ENCODE measurements around the gene GSC. TPM values are rescaled to one million over a fixed set of nuclear protein-coding genes. Genes with fewer than 3 reads are reported as not detected.

GSC gene
- total RNA-seq (2022), result not detected in 2 replicates
- Bru-seq, nascent RNA, result not detected
- BruChase-seq, experiment 1, labeled RNA remaining after a 6-hour chase, result not detected
- BruChase-seq, experiment 2, labeled RNA remaining after a 2-hour chase, result not detected
- long read RNA-seq, result 0 reads

DNA sequence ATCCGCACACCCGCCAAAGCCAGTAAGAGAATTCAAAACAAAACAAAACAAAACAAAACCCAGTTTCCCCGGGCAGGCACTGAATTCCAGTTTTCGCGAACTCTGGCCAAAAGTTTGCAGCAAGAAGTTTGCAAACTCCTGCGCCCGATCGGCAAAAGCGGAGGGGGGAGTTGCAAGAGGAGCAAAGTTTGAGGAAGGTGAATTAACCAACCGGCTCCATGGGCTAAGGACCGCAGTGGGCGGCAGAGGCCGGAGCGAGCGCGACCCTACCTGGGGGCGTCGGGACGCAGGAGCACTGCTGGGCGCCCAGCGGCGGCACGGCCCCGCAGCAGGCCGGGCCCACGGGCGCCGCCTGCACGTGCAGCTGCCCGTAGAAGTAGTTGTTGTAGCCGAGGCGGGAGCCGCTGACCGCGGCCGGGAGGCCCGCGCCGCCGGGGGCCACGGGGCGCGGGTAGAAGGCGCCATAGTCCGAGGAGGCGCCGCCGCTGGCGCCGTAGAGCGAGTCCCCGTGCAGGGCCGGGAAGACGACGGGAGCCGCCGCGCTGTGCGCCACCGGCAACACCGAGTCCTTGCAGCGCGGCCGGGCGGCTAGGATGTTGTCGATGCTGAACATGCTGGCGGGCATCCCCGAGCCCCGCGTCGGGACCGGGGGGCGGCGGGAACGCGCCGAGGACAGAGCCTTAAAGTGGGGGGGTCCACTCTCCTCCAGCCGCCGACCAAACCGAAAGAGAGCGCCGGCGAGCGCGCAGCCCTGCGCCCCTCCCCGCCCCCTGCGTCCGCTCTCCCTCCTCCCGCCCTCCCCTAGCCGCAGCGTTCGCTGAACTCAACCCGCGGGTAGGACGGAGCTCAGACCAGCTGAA, at the start of gene GSC:
Gene GSC (minus strand): TSS at position 723 of the 860 bp plus-strand sequence. CDS start 98 bp downstream, at position 625.
- H3K27me3 Mint-ChIP-seq (ENCODE audit: unreplicated experiment), result peaks cover 94% of the 10 kb centered on the region
- peaks cover 6% of the 10 kb centered on the region for H3K4me1 Mint-ChIP-seq (ENCODE audit: low read depth, unreplicated experiment)
- peaks cover 6% of the 10 kb centered on the region for H3K36me3 Mint-ChIP-seq (ENCODE audit: insufficient read depth, unreplicated experiment)
- H3K4me3 Mint-ChIP-seq (ENCODE audit: low read depth, unreplicated experiment), result peak within 1 kb of the TSS; percentile 74
- no peak within 1 kb of the TSS for H3K27ac Mint-ChIP-seq (ENCODE audit: unreplicated experiment)
- BruUV-seq (replicated peaks), result no TSS peak
- CTCF ChIA-PET, result interaction anchor here (0.5 to 0.7 kb wide), 4 partner anchors 140 to 757 kb away, joined by 3 to 6 read pairs (median 4); no protein-coding TSS in a partner anchor
- intact Hi-C loops (cut with micrococcal nuclease; ENCODE audit: unreplicated experiment), result no loop called here
- TF ChIP-seq, protein P1, sequence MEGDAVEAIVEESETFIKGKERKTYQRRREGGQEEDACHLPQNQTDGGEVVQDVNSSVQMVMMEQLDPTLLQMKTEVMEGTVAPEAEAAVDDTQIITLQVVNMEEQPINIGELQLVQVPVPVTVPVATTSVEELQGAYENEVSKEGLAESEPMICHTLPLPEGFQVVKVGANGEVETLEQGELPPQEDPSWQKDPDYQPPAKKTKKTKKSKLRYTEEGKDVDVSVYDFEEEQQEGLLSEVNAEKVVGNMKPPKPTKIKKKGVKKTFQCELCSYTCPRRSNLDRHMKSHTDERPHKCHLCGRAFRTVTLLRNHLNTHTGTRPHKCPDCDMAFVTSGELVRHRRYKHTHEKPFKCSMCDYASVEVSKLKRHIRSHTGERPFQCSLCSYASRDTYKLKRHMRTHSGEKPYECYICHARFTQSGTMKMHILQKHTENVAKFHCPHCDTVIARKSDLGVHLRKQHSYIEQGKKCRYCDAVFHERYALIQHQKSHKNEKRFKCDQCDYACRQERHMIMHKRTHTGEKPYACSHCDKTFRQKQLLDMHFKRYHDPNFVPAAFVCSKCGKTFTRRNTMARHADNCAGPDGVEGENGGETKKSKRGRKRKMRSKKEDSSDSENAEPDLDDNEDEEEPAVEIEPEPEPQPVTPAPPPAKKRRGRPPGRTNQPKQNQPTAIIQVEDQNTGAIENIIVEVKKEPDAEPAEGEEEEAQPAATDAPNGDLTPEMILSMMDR (IDR thresholded peaks at IDR 0.05; ENCODE audit: unreplicated experiment), result no peak
- no peaks in the 10 kb centered on the region for H3K9me3 Mint-ChIP-seq (ENCODE audit: low read depth, unreplicated experiment)
- DNase-seq, result peak; percentile 43

DNA sequence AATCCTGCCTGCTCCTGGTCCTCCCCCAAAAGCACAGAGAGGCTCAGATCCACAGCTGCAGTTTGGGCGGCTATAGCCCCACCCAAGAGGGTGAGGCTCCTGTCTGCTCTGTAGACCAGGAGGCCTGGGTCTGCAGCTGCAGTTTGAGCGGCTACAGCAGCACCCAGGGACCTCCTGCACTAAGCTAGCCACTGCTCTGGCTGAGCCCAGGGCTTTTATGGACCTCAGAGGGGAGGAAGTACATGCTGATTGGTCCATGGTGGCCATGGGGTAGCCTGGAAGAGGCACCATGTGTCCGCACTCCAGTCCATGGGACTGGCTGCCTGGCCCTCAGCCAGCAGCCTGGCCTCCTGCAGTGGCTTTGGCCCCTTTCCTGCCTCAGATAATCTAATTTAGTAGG, 49.6 kb upstream of the GSC start:
- TF ChIP-seq, protein P1 (IDR thresholded peaks at IDR 0.05; ENCODE audit: unreplicated experiment), result no peak
- Mint-ChIP-seq H3K4me1 (ENCODE audit: low read depth, unreplicated experiment) (no peaks in the 10 kb centered on the region), H3K36me3 (ENCODE audit: insufficient read depth, unreplicated experiment) (no peaks in the 10 kb centered on the region), H3K9me3 (ENCODE audit: low read depth, unreplicated experiment) (peaks cover 3% of the 10 kb centered on the region), H3K27me3 (ENCODE audit: unreplicated experiment) (peaks cover 33% of the 10 kb centered on the region), H3K4me3 (ENCODE audit: low read depth, unreplicated experiment) (no peak overlapping the region), H3K27ac (ENCODE audit: unreplicated experiment) (no peak overlapping the region)
- intact Hi-C loops (cut with micrococcal nuclease; ENCODE audit: unreplicated experiment), result no loop called here
- no peak for DNase-seq
- CTCF ChIA-PET, result no interaction called here
- no TSS peak for BruUV-seq (replicated peaks)

DNA sequence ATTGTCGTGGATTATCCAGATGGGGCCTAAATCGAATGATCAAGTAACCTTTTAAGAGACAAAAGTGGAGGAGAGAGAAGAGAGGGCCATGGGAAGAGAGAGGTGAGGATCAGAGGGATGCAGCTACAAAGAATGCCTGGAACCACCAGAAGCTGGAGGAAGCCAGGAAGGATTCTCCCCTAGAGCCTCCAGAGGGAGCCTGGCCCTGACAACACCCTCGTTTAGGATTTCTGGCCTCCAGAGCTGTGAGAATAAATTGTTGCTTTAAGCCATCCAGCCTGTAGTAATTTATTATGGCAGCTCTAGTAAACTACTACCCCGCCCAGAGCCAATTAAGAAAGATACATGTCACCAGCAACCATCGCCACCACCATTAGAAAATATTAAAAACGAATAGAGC, 46.2 kb upstream of the GSC start:
- no peaks in the 10 kb centered on the region for H3K36me3 Mint-ChIP-seq (ENCODE audit: insufficient read depth, unreplicated experiment)
- CTCF ChIA-PET, result no interaction called here
- no peaks in the 10 kb centered on the region for H3K9me3 Mint-ChIP-seq (ENCODE audit: low read depth, unreplicated experiment)
- DNase-seq, result no peak
- H3K27me3 Mint-ChIP-seq (ENCODE audit: unreplicated experiment), result peaks cover 40% of the 10 kb centered on the region
- intact Hi-C loops (cut with micrococcal nuclease; ENCODE audit: unreplicated experiment), result no loop called here
- H3K4me1 Mint-ChIP-seq (ENCODE audit: low read depth, unreplicated experiment), result no peaks in the 10 kb centered on the region
- H3K4me3 Mint-ChIP-seq (ENCODE audit: low read depth, unreplicated experiment), result no peak overlapping the region
- TF ChIP-seq, protein P1 (IDR thresholded peaks at IDR 0.05; ENCODE audit: unreplicated experiment), result no peak
- H3K27ac Mint-ChIP-seq (ENCODE audit: unreplicated experiment), result no peak overlapping the region
- BruUV-seq (replicated peaks), result no TSS peak

DNA sequence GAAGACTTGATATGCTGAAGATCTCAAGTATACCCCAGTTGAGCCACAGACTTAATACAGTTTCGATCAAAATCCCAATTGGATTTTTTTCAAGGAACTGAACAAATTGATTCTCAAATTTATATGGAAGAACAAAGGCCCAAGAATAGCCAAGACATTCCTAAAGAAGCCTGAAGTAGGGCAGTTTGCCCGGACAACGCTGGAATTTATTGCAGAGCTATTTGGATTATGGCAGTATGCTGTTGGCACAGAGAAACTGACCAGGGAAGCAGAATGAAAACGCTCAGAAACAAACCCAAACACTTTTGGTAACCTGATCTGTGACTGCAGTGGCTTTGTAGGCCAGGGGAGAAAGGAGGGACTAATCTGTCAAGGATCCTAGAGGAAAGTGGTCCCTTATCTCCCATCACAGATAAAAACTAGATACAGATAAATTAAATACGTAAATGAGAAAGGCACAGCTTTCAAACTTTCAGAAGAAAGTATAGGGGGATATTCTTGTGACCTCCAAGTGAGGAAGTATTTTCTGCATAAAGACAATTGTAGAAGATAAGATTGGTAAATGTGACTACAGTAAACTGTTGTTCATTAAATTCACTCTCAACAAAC, 35.9 kb upstream of the GSC start:
- TF ChIP-seq, protein P1 (IDR thresholded peaks at IDR 0.05; ENCODE audit: unreplicated experiment), result no peak
- no peak for DNase-seq
- CTCF ChIA-PET, result no interaction called here
- no peaks in the 10 kb centered on the region for H3K36me3 Mint-ChIP-seq (ENCODE audit: insufficient read depth, unreplicated experiment)
- H3K9me3 Mint-ChIP-seq (ENCODE audit: low read depth, unreplicated experiment), result no peaks in the 10 kb centered on the region
- BruUV-seq (replicated peaks), result no TSS peak
- H3K27ac Mint-ChIP-seq (ENCODE audit: unreplicated experiment), result no peak overlapping the region
- peaks cover 29% of the 10 kb centered on the region for H3K27me3 Mint-ChIP-seq (ENCODE audit: unreplicated experiment)
- no peak overlapping the region for H3K4me3 Mint-ChIP-seq (ENCODE audit: low read depth, unreplicated experiment)
- intact Hi-C loops (cut with micrococcal nuclease; ENCODE audit: unreplicated experiment), result no loop called here
- no peaks in the 10 kb centered on the region for H3K4me1 Mint-ChIP-seq (ENCODE audit: low read depth, unreplicated experiment)
